GM21381 (cell line): Measurements from ENCODE around the gene BAG5.

Experiments
- ATAC-seq: cut with Tn5 transposase; IDR thresholded peaks from one replicate; pipeline ENCODE4 v1.9.1; 2021; ENCODE audit warnings: mild to moderate bottlenecking, moderate library complexity; ENCODE audit not compliant: unreplicated experiment

Gene BAG5

DNA sequence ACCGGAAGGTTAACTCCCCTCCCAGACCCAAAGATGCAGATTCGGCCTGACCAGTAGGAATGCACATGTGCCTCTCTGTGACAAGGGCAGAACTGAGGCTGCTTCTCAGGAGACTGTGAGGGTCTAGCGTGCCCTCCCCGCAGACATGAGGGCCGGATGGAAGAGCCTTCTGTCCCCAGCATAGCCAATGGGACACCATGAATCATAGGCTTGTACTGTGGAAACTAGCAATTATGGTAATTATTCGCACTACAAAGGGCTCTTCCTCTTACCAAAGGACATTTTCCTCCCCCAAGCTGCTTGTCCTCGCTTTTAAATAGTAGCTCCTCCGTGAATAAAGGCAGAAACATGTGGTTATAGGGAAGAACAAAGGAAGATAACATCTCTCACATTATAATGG is 6.5 kb upstream of the BAG5 start:
- no peak for ATAC-seq

DNA sequence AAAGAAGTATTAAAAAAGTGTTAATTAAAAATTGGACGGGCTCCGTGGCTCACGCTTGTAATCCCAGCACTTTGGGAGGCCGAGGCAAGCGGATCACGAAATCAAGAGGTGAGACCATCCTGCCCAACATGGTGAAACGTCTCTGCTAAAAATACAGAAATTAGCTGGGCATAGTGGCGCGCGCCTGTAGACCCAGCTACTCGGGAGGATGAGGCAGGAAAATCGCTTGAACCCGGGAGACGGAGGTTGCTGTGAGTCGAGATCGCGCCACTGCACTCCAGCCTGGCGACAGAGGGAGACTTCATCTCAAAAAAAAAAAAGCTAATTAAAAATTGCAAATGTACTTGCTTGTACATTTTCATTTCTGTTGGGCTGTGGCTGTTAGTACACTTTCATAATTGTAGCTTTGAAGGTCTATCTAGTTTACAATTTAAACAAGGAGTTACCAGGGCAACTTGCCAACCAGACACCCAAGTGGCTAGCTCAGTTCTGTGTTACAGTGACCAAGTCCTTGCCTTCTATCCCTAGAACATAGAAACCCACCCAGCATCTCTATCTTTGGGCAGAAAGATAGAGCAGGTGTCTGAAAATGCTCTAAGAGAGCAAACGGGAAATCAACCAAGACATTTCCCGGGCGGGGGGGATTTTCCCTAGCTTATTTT is 1.5 kb upstream of the BAG5 start:
- no peak for ATAC-seq

DNA sequence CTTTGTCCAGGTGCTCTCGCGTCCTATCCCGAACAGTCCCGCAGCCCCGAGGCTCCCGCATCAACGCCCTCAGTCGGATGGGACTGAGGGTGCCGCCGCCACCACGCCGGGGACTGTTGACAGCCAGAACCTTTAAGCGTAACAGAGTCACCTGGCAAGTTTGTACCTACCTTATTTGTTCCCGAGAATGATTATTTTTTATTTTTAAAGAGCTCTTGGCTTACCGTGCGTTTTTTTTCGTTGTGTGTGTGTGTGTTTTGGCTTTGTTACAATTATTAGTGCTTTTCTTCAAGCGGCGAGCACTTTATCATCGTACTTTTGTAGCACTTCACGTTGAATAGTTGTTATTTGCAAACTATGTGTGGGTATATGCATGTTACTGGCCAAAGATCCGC is 766 bp upstream of the BAG5 start:
- ATAC-seq, result no peak

DNA sequence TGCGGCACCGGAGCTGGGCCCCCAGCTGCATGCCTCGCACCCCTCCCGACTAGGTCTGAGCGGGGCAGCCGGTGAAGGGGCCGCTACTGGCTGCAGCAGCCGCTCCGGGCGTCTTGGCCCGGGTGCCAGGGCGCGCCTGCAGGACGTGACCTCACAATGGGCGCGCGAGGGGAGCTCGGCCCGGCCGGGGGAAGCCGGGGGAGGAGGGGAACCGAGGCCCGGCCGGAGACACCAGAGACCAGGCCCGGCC is 353 bp downstream of the BAG5 start:
- peak; percentile 16 for ATAC-seq

DNA sequence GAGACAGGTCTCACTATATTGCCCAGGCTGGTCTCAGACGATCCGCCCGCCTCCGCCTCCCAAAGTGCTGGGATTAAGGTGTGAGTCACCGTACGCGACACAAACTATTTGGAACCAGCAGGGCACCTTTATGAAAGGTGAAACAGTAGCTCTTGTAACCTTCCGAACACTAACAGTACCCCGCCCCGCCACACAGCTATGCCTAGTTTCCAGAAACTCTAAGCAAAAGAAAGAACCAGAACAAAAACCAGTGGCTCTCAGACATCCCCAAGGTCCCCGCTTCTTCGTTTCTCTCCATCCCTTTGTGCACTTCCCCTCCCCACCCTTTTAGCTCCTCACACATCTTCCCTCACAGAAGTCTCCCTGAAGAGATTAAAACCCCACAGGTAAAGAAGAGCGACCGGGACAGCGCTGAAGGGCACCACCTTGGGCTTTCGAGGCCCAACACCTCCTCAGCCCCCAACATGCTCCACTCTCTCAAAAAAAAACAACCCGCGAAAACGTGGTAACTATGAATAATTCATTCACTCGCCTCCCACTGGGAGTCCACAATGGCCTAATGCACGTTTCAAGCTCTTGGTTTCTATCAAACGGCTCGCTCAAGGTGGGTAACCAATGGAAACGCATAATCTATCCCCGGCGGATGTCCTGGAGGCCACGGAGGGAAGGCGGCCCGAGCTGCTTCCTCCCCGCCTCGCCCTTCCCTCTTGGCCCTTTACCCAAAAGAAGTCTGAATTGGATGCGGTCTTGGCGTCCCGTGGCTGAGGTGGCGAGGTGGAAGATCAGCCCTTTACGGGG is 877 bp downstream of the BAG5 start:
- ATAC-seq, result peak; percentile 8

DNA sequence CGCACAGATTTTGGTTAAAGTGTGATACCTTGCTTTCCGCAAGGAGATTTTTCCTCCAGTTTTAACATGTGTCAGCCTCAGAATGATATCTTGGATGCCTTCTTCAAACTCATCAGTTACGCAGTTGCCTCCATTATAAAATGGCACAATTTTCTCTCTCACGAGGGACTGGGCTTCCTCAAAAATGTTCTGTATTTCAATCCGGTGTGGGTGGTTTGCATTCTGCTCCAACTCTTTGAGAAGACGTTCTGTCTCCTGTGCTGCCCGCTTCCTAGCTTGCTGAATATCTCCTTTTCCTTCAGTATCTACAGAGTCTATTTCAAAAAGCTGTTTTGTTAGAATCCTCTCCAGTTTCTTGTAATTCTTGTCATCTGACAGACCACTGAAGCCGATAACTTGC is 1.8 kb downstream of the BAG5 start:
- ATAC-seq, result no peak

DNA sequence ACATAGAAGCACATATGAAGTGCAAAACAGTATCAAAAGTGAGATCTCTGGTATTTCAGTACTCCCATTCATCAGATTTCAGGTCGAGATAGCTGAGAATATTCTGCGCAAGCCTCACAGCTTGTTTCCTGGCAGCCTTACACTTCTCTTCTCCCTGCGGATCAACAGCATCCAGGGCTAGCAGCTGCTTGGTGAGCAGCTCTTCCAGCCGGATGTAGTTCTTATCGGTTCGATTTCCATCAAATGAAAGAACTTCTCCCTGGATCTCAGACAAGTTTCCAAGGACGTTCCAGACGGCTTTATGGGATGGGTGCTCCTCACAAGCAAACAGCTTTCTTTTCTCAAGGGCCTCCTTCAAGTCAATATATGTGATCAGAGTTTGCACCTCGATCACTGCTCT is 2.7 kb downstream of the BAG5 start:
- ATAC-seq, result no peak

DNA sequence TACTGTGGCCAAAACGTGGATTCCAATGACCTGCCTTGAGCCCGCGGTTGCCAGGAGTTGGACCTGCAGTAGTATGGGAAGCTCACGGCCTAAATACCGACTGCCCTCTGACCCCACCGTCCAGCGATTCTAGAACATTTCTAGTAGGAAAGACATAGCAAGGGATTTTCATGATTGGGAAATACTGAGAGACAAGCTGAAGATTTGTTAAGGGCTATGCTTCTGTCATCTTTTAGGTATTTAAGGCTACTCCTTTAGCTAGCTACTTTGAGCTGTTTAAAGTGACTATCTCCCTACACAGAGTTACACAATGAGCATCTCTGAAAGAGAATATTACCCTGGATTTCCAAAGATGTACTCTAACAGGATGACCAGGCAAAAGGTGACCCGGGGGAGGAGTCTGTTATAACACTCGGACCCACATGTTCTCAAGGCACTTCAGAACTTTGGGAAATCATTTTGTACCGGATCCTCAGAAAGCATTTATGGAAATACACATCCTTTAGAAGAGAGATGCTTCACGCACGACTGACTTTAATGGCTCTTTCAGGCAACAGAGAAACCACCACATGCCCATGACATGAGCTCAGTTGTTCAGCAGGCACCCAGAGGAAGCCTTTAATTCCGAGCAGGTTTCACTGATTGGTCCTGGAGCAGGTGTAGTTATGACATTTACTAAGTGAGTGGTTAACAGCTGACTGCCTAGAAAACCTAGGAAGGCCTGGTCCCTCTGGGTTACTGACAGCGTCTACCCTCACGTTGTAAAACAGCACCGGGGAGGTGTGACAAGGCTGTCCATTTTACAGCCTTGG is 4.2 kb downstream of the BAG5 start:
- ATAC-seq, result no peak

DNA sequence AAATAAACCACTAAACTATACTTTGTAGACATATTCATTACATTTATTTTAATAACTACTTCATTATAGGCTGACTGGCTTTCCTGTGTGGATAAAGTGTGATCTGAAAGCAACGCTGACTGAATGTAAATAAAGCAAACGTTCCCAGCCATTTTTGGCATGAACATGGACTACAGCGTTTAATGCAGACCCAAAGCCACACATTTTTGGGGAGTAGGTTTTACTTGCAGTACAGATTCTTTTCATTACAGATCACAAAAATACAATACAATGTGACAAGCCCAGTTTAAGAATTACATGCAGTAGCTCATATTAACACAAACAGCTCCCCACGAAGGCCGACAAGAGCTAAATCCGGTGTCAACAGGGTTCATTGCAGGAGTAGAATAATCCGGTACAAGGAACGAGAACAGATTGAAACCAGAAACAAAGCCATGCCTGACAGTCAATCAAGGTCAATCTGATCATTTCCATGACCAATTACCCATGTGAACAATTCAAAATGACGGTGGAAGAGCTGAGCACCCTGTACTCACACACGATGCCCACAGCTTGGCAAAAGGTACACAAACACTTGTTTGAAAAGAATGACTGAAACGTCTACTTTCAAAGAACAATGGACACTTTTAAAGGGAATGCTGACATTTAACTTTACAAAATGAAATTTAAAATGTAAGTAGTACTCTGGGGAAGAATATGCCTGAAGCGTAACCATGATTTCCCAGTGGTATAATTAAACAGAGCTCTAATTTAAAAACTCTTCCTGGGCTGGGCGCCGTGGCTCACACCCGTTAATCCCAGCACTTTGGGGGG is 5.3 kb downstream of the BAG5 start:
- ATAC-seq, result no peak

DNA sequence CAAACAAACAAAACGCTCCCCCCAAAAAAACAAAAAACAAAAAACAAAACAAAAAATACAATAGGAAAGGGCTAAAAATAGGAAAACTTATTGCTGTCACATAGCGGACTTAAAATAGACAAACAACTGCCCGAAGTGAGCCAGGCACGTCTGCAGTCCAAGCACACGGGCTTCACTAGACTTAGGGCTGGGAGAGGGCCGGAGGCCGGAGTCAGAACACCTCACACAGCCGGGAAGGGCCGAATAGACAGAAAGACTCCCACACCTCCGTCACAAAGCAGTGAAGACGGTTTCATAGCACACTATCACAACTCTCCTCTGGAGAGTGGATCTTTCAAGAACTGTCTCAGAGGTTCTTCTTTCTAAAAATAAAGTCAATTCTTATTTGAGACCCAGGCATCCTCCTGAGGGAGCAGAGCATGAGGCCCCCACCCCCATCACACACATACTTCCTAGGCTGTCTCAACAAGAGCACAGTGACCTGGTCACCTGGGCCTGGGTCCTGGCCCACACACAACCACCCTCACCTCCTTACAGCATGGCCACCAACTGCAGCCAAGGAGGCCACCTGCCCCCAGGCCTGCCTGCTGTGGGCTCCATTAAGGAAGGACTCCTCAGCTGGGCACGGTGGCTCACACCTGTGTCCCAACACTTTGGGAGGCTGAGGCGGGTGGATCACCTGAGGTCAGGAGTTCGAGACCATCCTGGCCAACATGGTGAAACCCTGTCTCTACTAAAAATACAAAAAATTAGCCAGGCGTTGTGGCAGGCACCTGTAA is 6.7 kb downstream of the BAG5 start:
- no peak for ATAC-seq

DNA sequence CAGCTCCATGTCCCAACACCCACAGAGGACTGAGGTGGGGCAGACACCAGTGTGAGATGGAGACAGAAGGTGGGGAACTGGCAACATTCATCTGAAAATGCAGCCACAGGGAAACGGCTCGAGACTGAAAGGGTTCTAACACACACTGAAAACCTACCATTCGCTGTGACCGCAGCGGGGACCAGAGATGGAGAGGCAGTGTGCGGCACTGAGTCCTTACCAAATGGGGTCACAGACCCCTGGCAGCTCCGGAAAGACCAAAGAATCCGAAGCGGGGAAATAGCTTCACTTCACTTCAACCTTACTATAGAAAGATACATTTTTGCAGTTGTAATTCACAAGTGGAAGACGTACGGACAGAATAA is 9.6 kb downstream of the BAG5 start:
- no peak for ATAC-seq

DNA sequence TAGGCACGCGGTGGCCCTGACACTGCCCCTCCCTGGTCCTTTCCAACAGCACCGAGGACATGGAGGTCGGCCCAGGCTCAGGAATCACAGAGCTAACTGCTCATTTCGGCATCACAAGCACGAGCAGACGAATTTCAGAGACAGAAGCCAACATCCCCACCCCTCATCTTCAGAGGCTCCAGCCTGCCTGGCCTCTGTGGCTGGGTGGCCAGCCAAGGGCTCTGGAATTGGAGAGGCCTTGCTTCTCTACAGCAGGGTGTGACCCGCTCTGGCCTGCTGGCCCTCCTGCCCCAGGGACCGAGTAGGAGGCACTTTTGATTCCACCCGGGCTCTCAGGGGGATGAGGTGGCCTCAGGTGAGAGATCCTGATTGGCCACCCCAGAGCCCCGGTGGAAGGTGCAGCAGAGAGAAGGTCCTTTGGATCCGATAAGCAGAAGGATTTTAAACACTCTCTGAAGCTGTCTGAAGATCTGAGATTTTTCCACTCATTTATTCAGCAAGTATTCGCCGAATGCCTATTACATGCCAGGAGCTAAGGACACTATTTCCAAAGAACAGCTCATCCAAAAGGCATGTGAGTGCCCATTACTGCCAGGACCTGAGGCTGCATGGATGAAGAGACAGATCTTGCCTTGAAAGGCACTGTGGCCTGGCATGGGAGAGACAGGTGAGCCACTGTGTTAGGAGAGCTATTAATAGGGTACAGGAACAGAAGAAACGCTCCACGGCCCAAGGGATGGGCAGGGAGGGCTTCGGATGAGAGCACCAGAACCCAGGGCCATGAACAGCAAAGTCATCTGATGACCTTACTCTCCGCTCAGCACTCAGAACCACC is 10.2 kb downstream of the BAG5 start:
- no peak for ATAC-seq

DNA sequence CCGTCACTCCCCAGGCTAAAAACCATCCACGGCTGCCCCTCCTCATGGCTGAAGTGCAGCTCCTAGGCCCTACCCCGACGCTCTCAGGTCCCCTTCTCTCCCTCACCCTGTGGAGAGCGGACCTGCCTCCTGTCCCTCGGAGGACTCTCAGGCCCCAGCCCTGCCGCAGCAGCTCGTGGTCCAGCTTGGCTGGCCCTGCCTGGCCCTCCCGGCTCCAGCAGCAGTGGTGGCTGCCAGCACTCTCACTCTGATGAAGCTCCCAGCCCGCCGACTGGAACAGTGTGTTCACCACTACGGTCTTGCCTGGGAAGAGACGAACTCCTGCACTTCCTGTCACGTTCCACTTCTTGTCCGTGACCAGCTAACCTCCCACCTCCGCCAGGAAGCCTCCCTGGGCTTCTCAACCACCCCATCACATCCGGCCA is 11.1 kb downstream of the BAG5 start:
- no peak for ATAC-seq

DNA sequence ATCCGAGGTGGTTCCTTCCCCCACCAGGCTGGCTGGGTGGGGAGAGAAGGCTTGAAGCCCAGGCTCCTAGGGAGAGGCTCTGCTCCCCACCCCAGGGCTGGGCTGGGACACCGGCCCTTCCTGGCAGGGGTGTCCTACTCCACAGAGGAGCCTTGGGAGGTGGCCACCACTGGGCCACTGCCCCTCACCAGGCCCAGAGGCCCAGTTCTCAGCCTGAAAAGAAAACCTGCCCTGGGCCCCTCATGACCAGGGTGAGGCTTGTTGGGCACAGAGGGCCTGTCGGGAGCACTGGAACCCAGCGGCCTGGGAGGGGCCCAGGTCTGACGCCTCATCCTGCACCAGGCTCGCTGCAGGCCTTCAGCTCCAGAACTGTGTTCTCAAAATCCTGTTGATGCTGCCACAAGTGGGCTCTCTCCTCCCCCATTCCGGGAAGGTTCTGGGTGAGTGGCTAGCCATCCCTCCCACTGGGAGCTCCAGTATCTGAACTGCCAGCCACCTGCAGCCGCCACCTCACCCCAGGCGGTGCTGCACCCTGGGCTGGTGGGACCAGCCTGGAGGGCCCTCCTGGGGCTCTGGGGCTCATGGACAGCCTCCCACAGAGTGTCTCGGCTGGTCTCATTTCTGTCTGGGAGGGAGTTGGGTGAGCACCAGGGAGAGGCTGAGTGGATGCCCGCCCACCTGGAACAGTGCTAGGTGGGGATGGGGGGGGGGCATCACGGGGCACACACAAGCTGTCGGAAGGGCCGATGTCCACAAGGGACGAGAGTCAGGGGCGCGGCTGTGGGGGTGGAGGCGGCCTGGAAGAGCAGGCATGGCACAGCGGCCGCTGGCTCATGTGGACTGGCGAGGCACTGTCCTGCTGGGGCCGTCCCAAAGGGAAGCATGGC is 11.8 kb downstream of the BAG5 start:
- ATAC-seq, result no peak

DNA sequence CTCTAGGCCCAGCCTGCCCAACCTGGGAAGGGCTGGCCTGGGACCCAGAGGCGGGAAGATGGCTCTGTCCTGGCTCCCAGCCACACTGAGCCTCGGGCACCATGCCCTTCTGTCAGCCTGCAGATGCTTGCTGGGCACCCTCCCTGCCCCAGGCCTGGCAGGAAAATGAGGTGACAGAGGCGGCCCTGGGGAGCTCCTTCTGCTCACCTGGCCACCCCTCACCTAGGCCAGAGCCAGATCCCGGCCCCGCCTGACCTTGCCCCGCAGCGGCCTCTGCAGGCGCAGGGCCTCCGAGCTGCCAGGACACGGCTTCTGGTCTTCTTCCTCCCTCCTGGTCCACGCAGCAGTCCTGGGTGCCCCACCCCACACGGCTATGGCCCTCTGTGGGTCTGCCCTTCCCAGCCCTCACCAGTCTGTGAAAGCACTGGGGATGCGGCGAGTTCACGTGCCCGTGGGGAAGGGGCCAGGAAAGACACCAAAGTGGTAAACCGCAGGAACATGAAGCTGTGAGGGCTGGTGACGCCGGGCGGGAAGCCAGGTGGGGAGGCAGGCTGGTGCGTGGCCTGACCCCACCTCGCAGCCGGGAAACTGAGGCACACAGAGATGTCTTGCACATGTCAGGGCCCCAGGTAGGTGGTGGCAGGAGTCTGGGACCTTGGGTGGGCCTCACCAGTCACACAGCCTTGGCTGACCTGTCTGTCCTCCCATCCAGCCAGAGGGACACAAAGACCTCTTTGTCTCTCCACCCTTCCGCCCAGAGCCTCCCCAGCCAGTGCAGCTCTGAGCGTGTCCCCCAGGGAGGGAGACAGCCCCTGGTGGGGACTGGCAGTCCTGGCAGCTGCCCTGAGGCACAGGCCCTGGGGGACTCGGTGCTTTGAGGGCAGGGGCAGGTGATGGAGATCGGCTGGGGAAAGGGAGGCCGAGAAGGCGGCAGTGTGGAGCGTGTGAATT is 12.8 kb downstream of the BAG5 start:
- no peak for ATAC-seq

DNA sequence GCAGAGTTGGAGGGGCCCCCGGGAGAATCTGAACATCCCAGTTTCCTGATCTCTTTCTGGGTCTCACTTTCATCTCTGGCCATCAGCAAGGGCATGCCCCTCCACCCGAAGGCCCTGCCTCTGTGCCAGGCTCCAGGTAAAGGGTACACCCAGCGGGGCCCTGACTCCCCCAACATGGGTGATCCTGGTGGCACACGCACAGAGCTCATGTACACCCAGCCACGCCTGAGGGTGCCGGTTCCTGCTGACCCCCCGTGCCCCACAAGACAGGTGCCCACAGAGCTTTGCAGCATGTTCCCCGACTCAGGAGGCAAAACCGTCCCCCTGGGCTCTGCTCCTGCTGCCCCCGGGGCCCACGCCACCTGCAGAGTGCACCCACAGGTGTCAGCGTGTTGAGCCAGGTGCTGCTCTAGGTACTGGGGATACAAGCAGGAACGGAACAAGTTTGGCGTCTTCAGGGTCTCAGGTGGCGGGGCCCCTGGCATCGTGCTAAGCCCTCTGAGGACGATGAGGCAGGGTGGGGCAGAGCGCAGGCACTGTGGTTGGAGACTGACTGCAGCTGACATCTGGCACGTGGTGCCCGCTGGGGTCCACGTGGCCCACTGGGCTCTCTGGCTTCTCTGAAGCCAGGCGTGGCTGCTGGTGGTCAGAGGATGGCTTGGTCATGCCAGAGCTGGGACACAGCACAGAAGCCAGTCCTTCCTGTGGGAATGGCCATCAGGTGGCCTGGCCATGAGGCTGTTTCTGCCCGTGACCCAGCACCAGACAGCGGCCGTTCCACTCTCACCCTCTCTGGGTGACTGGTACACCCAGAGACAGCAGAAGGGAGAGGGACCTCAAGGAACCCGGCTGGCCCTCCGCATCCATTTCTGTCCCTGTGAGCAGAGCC is 13.8 kb downstream of the BAG5 start:
- no peak for ATAC-seq
